Parathyroid adenoma (tissue), 2 donors: ENCODE measurements around the gene RGS10.
"Not testable (repeated sequence)": the region's sequence is repeated elsewhere in the genome, so short reads cannot be mapped to it uniquely, and the experiment has no call there.

Source experiments
- H2AFZ ChIP-seq: fragments of 300-600 bp; sonication (generic); one replicate; pipeline ENCODE4 v1.7.0; 2017; ENCODE audit warnings: antibody characterized with exemption, mild to moderate bottlenecking
- H3K27ac ChIP-seq: fragments of 300-600 bp; sonication (generic); one replicate; pipeline ENCODE4 v1.7.0; 2017
- H3K27me3 ChIP-seq: fragments of 300-600 bp; sonication (generic); one replicate; pipeline ENCODE4 v1.7.0; 2017; ENCODE audit warnings: low read length; ENCODE audit not compliant: control insufficient read depth, insufficient read depth
- H3K36me3 ChIP-seq: fragments of 300-600 bp; sonication (generic); one replicate; pipeline ENCODE4 v1.7.0; 2017; ENCODE audit warnings: low read length; ENCODE audit not compliant: control insufficient read depth, insufficient read depth
- H3K4me1 ChIP-seq: fragments of 300-600 bp; sonication (generic); one replicate; pipeline ENCODE4 v1.7.0; 2017; ENCODE audit warnings: control low read depth
- H3K4me2 ChIP-seq: fragments of 300-600 bp; sonication (generic); one replicate; pipeline ENCODE4 v1.7.0; 2017; ENCODE audit warnings: low read length
- H3K4me3 ChIP-seq: fragments of 300-600 bp; sonication (generic); one replicate; pipeline ENCODE4 v1.7.0; 2017; ENCODE audit warnings: low read depth, low read length
- H3K79me2 ChIP-seq: fragments of 300-600 bp; sonication (generic); one replicate; pipeline ENCODE4 v1.7.0; 2017; ENCODE audit warnings: control low read depth
- H3K9ac ChIP-seq: fragments of 300-600 bp; sonication (generic); one replicate; pipeline ENCODE4 v1.7.0; 2017; ENCODE audit warnings: mild to moderate bottlenecking
- H3K9me3 ChIP-seq: fragments of 300-600 bp; sonication (generic); one replicate; pipeline ENCODE4 v1.7.0; 2017; ENCODE audit warnings: low read length; ENCODE audit not compliant: control insufficient read depth
- TF ChIP-seq, protein P1 (sequence below): fragments of 300-600 bp; sonication (generic); IDR thresholded peaks from one replicate; pipeline ENCODE4 v1.7.0; 2017; ENCODE audit warnings: antibody characterized with exemption, mild to moderate bottlenecking
- donor health status: primary hyperparathyroidism.

Gene RGS10

DNA sequence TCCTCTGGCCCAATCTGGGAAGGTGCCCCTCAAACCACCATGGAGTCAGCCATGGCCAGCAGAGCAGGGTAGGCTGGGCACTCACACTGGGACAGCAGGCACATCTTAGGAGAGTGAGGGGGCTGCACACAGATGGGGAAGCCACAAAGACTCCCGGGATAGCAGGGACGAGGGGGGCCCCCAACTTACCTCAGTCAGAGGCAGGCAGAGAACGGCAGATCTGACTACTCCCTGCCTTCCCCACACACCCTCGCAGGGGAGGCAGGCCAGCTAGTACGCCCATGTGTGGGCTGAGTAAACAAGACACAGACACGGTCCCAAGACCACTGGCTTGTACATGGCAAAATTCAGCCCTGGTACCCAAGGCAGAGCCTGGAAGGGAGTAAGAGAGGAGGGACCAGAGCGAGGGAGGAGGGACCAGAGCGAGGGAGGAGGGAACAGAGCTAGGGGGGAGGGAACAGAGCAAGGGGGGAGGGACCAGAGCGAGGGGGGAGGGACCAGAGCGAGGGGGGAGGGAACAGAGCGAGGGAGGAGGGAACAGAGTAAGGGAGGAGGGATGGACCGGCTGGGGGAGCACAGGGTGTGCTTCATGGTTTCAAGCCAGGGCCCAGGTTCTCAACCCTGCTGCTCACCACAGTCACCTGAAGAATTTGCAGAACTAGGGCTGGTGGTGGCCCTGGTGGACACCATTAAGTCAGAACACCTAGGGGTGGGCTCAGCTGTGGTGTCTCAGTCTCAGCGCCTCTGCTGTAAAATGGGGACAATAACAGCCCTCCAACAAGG is 73.8 kb downstream of the RGS10 start:
- Histone ChIP-seq H3K27ac (no peak overlapping the region), H3K4me2 (no peak overlapping the region), H3K9ac (no peak overlapping the region), H3K4me3 (no peak overlapping the region), H2AFZ (no peak overlapping the region), H3K9me3 (no peaks in the 10 kb centered on the region), H3K4me1 (no peaks in the 10 kb centered on the region), H3K27me3 (no peaks in the 10 kb centered on the region), H3K36me3 (no peaks in the 10 kb centered on the region), H3K79me2 (no peaks in the 10 kb centered on the region)
- TF ChIP-seq, protein P1, sequence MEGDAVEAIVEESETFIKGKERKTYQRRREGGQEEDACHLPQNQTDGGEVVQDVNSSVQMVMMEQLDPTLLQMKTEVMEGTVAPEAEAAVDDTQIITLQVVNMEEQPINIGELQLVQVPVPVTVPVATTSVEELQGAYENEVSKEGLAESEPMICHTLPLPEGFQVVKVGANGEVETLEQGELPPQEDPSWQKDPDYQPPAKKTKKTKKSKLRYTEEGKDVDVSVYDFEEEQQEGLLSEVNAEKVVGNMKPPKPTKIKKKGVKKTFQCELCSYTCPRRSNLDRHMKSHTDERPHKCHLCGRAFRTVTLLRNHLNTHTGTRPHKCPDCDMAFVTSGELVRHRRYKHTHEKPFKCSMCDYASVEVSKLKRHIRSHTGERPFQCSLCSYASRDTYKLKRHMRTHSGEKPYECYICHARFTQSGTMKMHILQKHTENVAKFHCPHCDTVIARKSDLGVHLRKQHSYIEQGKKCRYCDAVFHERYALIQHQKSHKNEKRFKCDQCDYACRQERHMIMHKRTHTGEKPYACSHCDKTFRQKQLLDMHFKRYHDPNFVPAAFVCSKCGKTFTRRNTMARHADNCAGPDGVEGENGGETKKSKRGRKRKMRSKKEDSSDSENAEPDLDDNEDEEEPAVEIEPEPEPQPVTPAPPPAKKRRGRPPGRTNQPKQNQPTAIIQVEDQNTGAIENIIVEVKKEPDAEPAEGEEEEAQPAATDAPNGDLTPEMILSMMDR = no peak

DNA sequence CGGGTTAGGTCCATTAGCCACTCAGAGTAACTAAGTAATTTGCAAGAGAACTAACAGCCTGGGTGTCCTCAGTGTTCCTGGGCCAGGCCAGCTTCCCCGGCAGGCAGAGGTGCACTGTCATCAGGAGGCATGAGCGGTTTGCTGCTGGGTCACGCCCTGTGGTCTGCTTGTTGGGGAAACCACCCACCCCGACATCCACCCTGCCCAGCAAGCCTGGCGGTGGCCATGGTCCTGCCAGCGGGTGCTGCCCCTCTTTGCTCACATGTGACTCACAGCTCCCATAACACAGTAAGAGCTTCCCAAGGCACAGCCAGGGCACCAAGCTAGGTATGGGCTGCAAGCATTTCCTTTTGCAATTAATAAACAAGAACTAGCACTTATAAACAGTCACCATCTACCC is 75.9 kb downstream of the RGS10 start:
- H3K36me3 ChIP-seq = no peaks in the 10 kb centered on the region
- no peaks in the 10 kb centered on the region for H3K79me2 ChIP-seq
- no peaks in the 10 kb centered on the region for H3K27me3 ChIP-seq
- H2AFZ ChIP-seq = no peak overlapping the region
- H3K4me2 ChIP-seq = no peak overlapping the region
- no peaks in the 10 kb centered on the region for H3K9me3 ChIP-seq
- TF ChIP-seq, protein P1 = no peak
- no peak overlapping the region for H3K9ac ChIP-seq
- H3K4me1 ChIP-seq = no peaks in the 10 kb centered on the region
- no peak overlapping the region for H3K27ac ChIP-seq
- no peak overlapping the region for H3K4me3 ChIP-seq

DNA sequence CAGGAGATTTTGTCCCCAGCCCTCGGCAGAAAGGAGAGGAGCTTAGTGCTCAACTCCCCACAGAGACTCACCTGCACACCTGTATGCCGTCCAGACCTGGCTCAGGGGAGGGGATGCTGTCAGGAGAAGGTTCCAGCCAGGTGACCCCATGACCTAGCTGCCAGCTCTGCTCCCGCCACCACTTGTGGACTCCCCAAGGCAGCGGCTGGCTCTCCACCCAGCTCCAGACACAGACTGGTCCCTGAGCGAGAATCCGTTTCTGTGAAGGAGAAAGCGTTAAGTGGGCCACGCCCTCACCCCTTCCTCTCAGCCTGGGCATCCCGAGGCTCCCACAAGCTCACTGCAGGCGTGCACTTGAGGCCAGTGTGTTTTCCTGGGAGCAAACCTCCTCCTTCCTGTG is 76.4 kb downstream of the RGS10 start:
- Histone ChIP-seq H3K4me2 (no peak overlapping the region), H3K4me1 (peaks cover 5% of the 10 kb centered on the region), H3K27me3 (no peaks in the 10 kb centered on the region), H3K9me3 (no peaks in the 10 kb centered on the region), H3K4me3 (no peak overlapping the region), H2AFZ (no peak overlapping the region), H3K79me2 (no peaks in the 10 kb centered on the region), H3K27ac (no peak overlapping the region), H3K36me3 (no peaks in the 10 kb centered on the region), H3K9ac (no peak overlapping the region)
- TF ChIP-seq, protein P1 = no peak

DNA sequence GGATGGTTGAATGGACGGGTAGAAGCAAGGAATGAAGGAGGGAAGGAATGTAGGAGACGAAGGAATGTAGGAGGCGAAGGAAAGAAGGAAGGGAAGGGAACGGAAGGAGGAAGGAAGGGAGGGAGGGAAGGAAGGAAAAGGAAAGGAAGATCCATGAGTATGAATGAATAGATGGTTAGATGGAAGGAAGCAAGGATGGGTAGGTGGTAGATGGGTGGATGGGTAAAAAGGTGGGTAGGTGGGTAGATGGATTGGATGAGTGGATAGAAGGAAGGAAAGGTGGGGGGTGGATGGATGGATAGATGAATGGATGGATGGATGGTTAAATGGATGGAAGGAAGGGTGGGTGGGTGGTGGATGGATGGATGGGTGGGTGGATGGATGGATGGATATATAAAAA is 77.4 kb downstream of the RGS10 start:
- TF ChIP-seq, protein P1 = no peak
- Histone ChIP-seq H3K9ac (no peak overlapping the region), H3K36me3 (no peaks in the 10 kb centered on the region)

DNA sequence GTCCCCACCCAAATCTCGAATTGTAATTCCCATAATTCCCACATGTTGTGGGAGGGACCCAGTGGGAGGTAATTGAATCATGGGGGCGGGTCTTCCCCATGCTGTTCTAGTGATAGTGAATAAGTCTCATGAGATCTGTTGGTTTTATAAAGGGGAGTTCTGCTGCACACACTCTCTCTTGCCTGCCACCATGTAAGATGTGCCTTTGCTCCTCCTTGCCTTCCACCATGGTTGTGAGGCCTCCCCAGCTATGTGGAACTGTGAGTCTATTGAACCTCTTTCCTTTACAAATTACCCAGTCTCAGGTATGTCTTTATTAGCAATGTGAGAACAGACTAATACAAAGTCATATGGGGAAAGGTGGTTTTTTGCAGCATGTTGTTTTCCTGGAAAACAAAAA is 79.3 kb downstream of the RGS10 start:
- H3K4me2 ChIP-seq, H3K27me3 ChIP-seq, H3K79me2 ChIP-seq, H3K36me3 ChIP-seq, H3K9me3 ChIP-seq, H2AFZ ChIP-seq, H3K27ac ChIP-seq, H3K4me1 ChIP-seq, H3K9ac ChIP-seq, H3K4me3 ChIP-seq: not testable (repeated sequence)

More for the DNA sequence above, 77.4 kb downstream of the RGS10 start:
- Histone ChIP-seq H2AFZ (no peak overlapping the region), H3K4me2 (no peak overlapping the region), H3K27me3 (no peaks in the 10 kb centered on the region), H3K4me1 (peaks cover 8% of the 10 kb centered on the region), H3K27ac (no peak overlapping the region), H3K9me3 (no peaks in the 10 kb centered on the region), H3K79me2 (no peaks in the 10 kb centered on the region), H3K4me3 (no peak overlapping the region)
